Transverse colon (tissue), 4 donors: ENCODE measurements around the gene WDR89. TPM values are rescaled to one million over a fixed set of nuclear protein-coding genes. Genes with fewer than 3 reads are reported as not detected.

Source experiments
- DNase-seq: peaks from one replicate; pipeline ENCODE4 v3.0.0-alpha.2; 2019
- H3K27ac ChIP-seq, 4 donors: fragments of 200-600 bp; sonication (generic); 2 replicates each; pipeline ENCODE4 v1.5.1; 2016 to 2018; ENCODE audit warnings: inconsistent platforms in 4 of 4
- H3K27me3 ChIP-seq: fragments of 200-600 bp; sonication (generic); 2 replicates; pipeline ENCODE4 v1.5.1; 2017; ENCODE audit warnings: inconsistent platforms
- H3K36me3 ChIP-seq, 4 donors: fragments of 200-600 bp; sonication (generic); 2 replicates each; pipeline ENCODE4 v1.5.1; 2017 to 2019; ENCODE audit warnings: inconsistent platforms in 4 of 4
- H3K4me1 ChIP-seq, 4 donors: fragments of 200-600 bp; sonication (generic); 2 replicates each; pipeline ENCODE4 v1.5.1; 2017 to 2020; ENCODE audit warnings: inconsistent platforms in 4 of 4
- H3K4me3 ChIP-seq, 4 donors: fragments of 200-600 bp; sonication (generic); 1 replicate in 1 of 4; 2 replicates in 3 of 4; pipeline versions ENCODE4 v1.5.1 to v1.6.1; 2017 to 2019; ENCODE audit warnings: inconsistent platforms in 4 of 4
- H3K9me3 ChIP-seq, 2 donors: fragments of 200-600 bp; sonication (generic); 2 replicates each; pipeline ENCODE4 v1.5.1; 2017 to 2019; ENCODE audit warnings: inconsistent platforms in 2 of 2
- CTCF ChIP-seq, 5 experiments: fragments of 200-600 bp in 3 of 5; fragments of 450-650 bp in 2 of 5; sonication (generic) in 3 of 5; IDR thresholded peaks; 1 replicate in 2 of 5; 2 replicates in 3 of 5; pipeline ENCODE4 v1.5.1; 2016 to 2017; ENCODE audit warnings: antibody characterized with exemption in 5 of 5, inconsistent platforms in 3 of 5, mild to moderate bottlenecking in 2 of 5, moderate library complexity in 1 of 5
- EP300 ChIP-seq: sonication (generic); formaldehyde crosslinking; IDR thresholded peaks from one replicate; pipeline ENCODE4 v1.6.1; 2017; ENCODE audit warnings: antibody characterized with exemption, low read depth
- POLR2A ChIP-seq: fragments of 450-650 bp; IDR thresholded peaks from one replicate; pipeline ENCODE4 v1.6.1; 2016; ENCODE audit warnings: antibody characterized with exemption, mild to moderate bottlenecking, moderate library complexity
- POLR2AphosphoS5 ChIP-seq, 3 donors: sonication (generic); formaldehyde crosslinking; IDR thresholded peaks; one replicate each; pipeline ENCODE4 v1.6.1; 2016; ENCODE audit warnings: antibody characterized with exemption in 3 of 3
- WGBS, 2 donors: methylation state at CpG; one replicate each; pipeline ENCODE4 v1.1.5; 2018; ENCODE audit warnings: low coverage in 1 of 2; 5-methylcytosine and 5-hydroxymethylcytosine counted together
- in situ Hi-C, 4 donors: fragments of 200-750 bp; cut with MboI; loops; one replicate each; pipeline versions ENCODE4 v1.15.0 to v1.15.1; 2017; ENCODE audit warnings: low sequenced_read_pairs in 3 of 4, low pct_ligation_motif_present in 1 of 4, low pct_unique_long_range_greater_than_20kb in 1 of 4
- intact Hi-C: fragments of 100-400 bp; cut with DNase I; formaldehyde crosslinking; loops from one replicate; pipeline ENCODE4 v1.15.1; 2023; ENCODE audit warnings: low total_unique reads
- total RNA-seq, 4 donors: library from RNA; depleted of rRNA; stranded (reverse); fragments of >200 nt; gene quantifications; one replicate each; pipeline ENCODE4 v1.1.0, GENCODE V29; 2016

Gene WDR89
- total RNA-seq, 4 donors from 2014 or later = 3.8 to 17.2 (median 7.2) TPM

- H3K27me3 ChIP-seq = no peaks in the 10 kb centered on the region
- in situ Hi-C loops = no loop called here
- H3K27ac ChIP-seq = no peak overlapping the region
These were observed 32.3 kb upstream of the WDR89 start for GRCh38 chr14:63673886-63674497.

GRCh38 chr14:63673255-63673654 lies 31.6 kb upstream of the WDR89 start:
- 87 to 88% methylated on average over 5 of the region's 5 CpGs for WGBS, 2 donors
- TF ChIP-seq POLR2A (no peak), POLR2AphosphoS5 (IDR thresholded peaks at IDR 0.05) (no peak), EP300 (no peak), CTCF (IDR thresholded peaks at IDR 0.05) (no peak)
- H3K9me3 ChIP-seq = no peaks in the 10 kb centered on the region
- H3K4me1 ChIP-seq = peaks cover 0 to 6% (median 2%) of the 10 kb centered on the region in 4 donors
- H3K4me3 ChIP-seq = no peak overlapping the region
- no peaks in the 10 kb centered on the region for H3K27me3 ChIP-seq
- no peak overlapping the region for H3K27ac ChIP-seq
- in situ Hi-C loops (no loop called here), intact Hi-C loops (no loop called here)
- no peaks in the 10 kb centered on the region for H3K36me3 ChIP-seq
- no peak for DNase-seq

More at GRCh38 chr14:63673886-63674497, 32.3 kb upstream of the WDR89 start:
- no peak overlapping the region for H3K4me3 ChIP-seq
- intact Hi-C loops = no loop called here
- 82 to 93% methylated on average over 5 to 7 of the region's 7 CpGs for WGBS, 2 donors
- no peaks in the 10 kb centered on the region for H3K9me3 ChIP-seq
- H3K4me1 ChIP-seq = peaks cover 0 to 13% (median 5%) of the 10 kb centered on the region in 4 donors
- no peaks in the 10 kb centered on the region for H3K36me3 ChIP-seq
- TF ChIP-seq POLR2A (no peak), EP300 (no peak), POLR2AphosphoS5 (IDR thresholded peaks at IDR 0.05) (no peak), CTCF (IDR thresholded peaks at IDR 0.05) (no peak)
- DNase-seq = no peak

- Histone ChIP-seq H3K27me3 (no peaks in the 10 kb centered on the region), H3K4me3 (no peak overlapping the region), H3K36me3 (no peaks in the 10 kb centered on the region), H3K4me1 (peaks cover 0 to 3% (median 0%) of the 10 kb centered on the region in 4 donors), H3K9me3 (no peaks in the 10 kb centered on the region), H3K27ac (no peak overlapping the region)
- 58 to 71% methylated on average over 2 to 7 of the region's 7 CpGs for WGBS, 2 donors
- intact Hi-C loops = no loop called here
- in situ Hi-C loops = no loop called here
- no peak for DNase-seq
- no peak for TF ChIP-seq POLR2A
- no peak for TF ChIP-seq CTCF (IDR thresholded peaks at IDR 0.05)
- TF ChIP-seq EP300 = no peak
- TF ChIP-seq POLR2AphosphoS5 (IDR thresholded peaks at IDR 0.05) = no peak
These were observed 30.9 kb upstream of the WDR89 start for GRCh38 chr14:63672417-63673180.

- TF ChIP-seq POLR2AphosphoS5 (IDR thresholded peaks at IDR 0.05) (no peak), EP300 (no peak), POLR2A (no peak), CTCF (IDR thresholded peaks at IDR 0.05) (no peak)
- Histone ChIP-seq H3K27ac (no peak overlapping the region), H3K36me3 (no peaks in the 10 kb centered on the region), H3K27me3 (no peaks in the 10 kb centered on the region), H3K9me3 (no peaks in the 10 kb centered on the region), H3K4me1 (no peaks in the 10 kb centered on the region), H3K4me3 (no peak overlapping the region)
- 75 to 83% methylated on average over 2 to 3 of the region's 3 CpGs for WGBS, 2 donors
- intact Hi-C loops (no loop called here), in situ Hi-C loops (no loop called here)
- DNase-seq = no peak
These were observed 30.3 kb upstream of the WDR89 start for GRCh38 chr14:63671987-63672386.
